GM18502 (cell line): ENCODE results near the gene ADCY7.

Experiments
- ATAC-seq: cut with Tn5 transposase; IDR thresholded peaks from one replicate; pipeline ENCODE4 v1.9.1; 2021; ENCODE audit warnings: mild to moderate bottlenecking; ENCODE audit not compliant: unreplicated experiment, poor library complexity

The ADCY7 gene

GRCh38 chr16:50295541-50296132 is 29.3 kb downstream of the ADCY7 start:
- ATAC-seq: no peak

GRCh38 chr16:50296807-50297206 is 30.5 kb downstream of the ADCY7 start:
- no peak for ATAC-seq

GRCh38 chr16:50297301-50298074 is 31.1 kb downstream of the ADCY7 start:
- no peak for ATAC-seq

GRCh38 chr16:50298075-50298460 is 31.7 kb downstream of the ADCY7 start:
- ATAC-seq: no peak

GRCh38 chr16:50298591-50299507 is 32.5 kb downstream of the ADCY7 start:
- ATAC-seq: no peak

- ATAC-seq: no peak
Measured at GRCh38 chr16:50299508-50300105, 33.3 kb downstream of the ADCY7 start.

- no peak for ATAC-seq
Measured at GRCh38 chr16:50300942-50301625, 34.7 kb downstream of the ADCY7 start.

- no peak for ATAC-seq
Measured at GRCh38 chr16:50301626-50302471, 35.5 kb downstream of the ADCY7 start.

GRCh38 chr16:50302472-50303005 is 36.2 kb downstream of the ADCY7 start:
- no peak for ATAC-seq

GRCh38 chr16:50303041-50303604 is 36.8 kb downstream of the ADCY7 start:
- no peak for ATAC-seq

- no peak for ATAC-seq
Measured at GRCh38 chr16:50303605-50304466, 37.5 kb downstream of the ADCY7 start.

GRCh38 chr16:50304467-50305440 is 38.4 kb downstream of the ADCY7 start:
- no peak for ATAC-seq

GRCh38 chr16:50305441-50306061 is 39.2 kb downstream of the ADCY7 start:
- ATAC-seq: no peak

GRCh38 chr16:50306287-50306686 is 39.9 kb downstream of the ADCY7 start:
- no peak for ATAC-seq

- ATAC-seq: no peak
Measured at GRCh38 chr16:50308237-50308965, 42.0 kb downstream of the ADCY7 start.

- no peak for ATAC-seq
Measured at GRCh38 chr16:50309156-50309526, 42.8 kb downstream of the ADCY7 start.
